ENCODE results near the gene PPP1R15A.

DNA sequence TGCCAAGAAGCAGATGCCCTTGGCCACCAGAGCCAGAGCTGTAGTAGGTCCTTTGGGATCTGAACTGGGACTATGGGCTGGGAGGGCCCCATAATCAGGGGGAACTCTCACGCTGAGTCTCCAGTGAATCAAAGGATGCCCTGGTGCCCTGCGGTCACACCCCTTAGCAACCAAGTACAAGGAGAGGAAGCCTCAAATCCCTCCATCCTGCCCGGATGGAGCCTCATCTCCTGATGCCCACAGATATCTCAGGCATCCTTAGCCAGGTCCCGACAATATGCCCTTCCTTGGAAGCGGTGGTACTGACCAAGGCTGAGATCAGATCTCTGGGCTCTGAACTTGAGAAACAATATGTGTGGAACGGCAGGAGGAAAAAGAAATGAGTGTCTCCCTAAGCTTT, 5.5 kb upstream of the PPP1R15A start:
- TF ChIP-seq, protein P1, sequence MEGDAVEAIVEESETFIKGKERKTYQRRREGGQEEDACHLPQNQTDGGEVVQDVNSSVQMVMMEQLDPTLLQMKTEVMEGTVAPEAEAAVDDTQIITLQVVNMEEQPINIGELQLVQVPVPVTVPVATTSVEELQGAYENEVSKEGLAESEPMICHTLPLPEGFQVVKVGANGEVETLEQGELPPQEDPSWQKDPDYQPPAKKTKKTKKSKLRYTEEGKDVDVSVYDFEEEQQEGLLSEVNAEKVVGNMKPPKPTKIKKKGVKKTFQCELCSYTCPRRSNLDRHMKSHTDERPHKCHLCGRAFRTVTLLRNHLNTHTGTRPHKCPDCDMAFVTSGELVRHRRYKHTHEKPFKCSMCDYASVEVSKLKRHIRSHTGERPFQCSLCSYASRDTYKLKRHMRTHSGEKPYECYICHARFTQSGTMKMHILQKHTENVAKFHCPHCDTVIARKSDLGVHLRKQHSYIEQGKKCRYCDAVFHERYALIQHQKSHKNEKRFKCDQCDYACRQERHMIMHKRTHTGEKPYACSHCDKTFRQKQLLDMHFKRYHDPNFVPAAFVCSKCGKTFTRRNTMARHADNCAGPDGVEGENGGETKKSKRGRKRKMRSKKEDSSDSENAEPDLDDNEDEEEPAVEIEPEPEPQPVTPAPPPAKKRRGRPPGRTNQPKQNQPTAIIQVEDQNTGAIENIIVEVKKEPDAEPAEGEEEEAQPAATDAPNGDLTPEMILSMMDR (IDR thresholded peaks at IDR 0.05), result no peak
- TF ChIP-seq FOXK1 (CRISPR knock-in tag; IDR thresholded peaks at IDR 0.05) (no peak), SP1 (CRISPR knock-in tag; conservative IDR thresholded peaks at IDR 0.05) (no peak), TEAD1 (CRISPR knock-in tag; IDR thresholded peaks at IDR 0.05) (no peak), ZNF512 (CRISPR knock-in tag; IDR thresholded peaks at IDR 0.05; ENCODE audit: borderline replicate concordance) (no peak), GABPB1 (CRISPR knock-in tag; IDR thresholded peaks at IDR 0.05) (no peak), ZNF263 (CRISPR knock-in tag; IDR thresholded peaks at IDR 0.05; ENCODE audit: low read depth) (no peak), ESRRA (CRISPR knock-in tag; IDR thresholded peaks at IDR 0.05; ENCODE audit: borderline replicate concordance) (no peak), ZNF317 (CRISPR knock-in tag; IDR thresholded peaks at IDR 0.05; ENCODE audit: borderline replicate concordance, low read depth) (no peak), JAZF1 (CRISPR knock-in tag; IDR thresholded peaks at IDR 0.05) (no peak)
- TF ChIP-seq, protein P2, sequence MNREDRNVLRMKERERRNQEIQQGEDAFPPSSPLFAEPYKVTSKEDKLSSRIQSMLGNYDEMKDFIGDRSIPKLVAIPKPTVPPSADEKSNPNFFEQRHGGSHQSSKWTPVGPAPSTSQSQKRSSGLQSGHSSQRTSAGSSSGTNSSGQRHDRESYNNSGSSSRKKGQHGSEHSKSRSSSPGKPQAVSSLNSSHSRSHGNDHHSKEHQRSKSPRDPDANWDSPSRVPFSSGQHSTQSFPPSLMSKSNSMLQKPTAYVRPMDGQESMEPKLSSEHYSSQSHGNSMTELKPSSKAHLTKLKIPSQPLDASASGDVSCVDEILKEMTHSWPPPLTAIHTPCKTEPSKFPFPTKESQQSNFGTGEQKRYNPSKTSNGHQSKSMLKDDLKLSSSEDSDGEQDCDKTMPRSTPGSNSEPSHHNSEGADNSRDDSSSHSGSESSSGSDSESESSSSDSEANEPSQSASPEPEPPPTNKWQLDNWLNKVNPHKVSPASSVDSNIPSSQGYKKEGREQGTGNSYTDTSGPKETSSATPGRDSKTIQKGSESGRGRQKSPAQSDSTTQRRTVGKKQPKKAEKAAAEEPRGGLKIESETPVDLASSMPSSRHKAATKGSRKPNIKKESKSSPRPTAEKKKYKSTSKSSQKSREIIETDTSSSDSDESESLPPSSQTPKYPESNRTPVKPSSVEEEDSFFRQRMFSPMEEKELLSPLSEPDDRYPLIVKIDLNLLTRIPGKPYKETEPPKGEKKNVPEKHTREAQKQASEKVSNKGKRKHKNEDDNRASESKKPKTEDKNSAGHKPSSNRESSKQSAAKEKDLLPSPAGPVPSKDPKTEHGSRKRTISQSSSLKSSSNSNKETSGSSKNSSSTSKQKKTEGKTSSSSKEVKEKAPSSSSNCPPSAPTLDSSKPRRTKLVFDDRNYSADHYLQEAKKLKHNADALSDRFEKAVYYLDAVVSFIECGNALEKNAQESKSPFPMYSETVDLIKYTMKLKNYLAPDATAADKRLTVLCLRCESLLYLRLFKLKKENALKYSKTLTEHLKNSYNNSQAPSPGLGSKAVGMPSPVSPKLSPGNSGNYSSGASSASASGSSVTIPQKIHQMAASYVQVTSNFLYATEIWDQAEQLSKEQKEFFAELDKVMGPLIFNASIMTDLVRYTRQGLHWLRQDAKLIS (CRISPR knock-in tag; IDR thresholded peaks at IDR 0.05; ENCODE audit: borderline replicate concordance), result no peak
- TF ChIP-seq, protein P3, sequence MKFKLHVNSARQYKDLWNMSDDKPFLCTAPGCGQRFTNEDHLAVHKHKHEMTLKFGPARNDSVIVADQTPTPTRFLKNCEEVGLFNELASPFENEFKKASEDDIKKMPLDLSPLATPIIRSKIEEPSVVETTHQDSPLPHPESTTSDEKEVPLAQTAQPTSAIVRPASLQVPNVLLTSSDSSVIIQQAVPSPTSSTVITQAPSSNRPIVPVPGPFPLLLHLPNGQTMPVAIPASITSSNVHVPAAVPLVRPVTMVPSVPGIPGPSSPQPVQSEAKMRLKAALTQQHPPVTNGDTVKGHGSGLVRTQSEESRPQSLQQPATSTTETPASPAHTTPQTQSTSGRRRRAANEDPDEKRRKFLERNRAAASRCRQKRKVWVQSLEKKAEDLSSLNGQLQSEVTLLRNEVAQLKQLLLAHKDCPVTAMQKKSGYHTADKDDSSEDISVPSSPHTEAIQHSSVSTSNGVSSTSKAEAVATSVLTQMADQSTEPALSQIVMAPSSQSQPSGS (CRISPR knock-in tag; IDR thresholded peaks at IDR 0.05; ENCODE audit: borderline replicate concordance, low read depth), result no peak
- TF ChIP-seq, protein P4, sequence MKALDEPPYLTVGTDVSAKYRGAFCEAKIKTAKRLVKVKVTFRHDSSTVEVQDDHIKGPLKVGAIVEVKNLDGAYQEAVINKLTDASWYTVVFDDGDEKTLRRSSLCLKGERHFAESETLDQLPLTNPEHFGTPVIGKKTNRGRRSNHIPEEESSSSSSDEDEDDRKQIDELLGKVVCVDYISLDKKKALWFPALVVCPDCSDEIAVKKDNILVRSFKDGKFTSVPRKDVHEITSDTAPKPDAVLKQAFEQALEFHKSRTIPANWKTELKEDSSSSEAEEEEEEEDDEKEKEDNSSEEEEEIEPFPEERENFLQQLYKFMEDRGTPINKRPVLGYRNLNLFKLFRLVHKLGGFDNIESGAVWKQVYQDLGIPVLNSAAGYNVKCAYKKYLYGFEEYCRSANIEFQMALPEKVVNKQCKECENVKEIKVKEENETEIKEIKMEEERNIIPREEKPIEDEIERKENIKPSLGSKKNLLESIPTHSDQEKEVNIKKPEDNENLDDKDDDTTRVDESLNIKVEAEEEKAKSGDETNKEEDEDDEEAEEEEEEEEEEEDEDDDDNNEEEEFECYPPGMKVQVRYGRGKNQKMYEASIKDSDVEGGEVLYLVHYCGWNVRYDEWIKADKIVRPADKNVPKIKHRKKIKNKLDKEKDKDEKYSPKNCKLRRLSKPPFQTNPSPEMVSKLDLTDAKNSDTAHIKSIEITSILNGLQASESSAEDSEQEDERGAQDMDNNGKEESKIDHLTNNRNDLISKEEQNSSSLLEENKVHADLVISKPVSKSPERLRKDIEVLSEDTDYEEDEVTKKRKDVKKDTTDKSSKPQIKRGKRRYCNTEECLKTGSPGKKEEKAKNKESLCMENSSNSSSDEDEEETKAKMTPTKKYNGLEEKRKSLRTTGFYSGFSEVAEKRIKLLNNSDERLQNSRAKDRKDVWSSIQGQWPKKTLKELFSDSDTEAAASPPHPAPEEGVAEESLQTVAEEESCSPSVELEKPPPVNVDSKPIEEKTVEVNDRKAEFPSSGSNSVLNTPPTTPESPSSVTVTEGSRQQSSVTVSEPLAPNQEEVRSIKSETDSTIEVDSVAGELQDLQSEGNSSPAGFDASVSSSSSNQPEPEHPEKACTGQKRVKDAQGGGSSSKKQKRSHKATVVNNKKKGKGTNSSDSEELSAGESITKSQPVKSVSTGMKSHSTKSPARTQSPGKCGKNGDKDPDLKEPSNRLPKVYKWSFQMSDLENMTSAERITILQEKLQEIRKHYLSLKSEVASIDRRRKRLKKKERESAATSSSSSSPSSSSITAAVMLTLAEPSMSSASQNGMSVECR (CRISPR knock-in tag; IDR thresholded peaks at IDR 0.05; ENCODE audit: borderline replicate concordance), result no peak
